Endothelial cell of umbilical vein (primary cell): ENCODE data around the gene RBP5. TPM values are rescaled to one million over a fixed set of nuclear protein-coding genes. Genes with fewer than 3 reads are reported as not detected.

Source experiments
- BruUV-seq: library from RNA; stranded (reverse); fragments of 400-500 nt; replicated peaks from 2 replicates; lab custom pipeline; 2021; lab: Mats Ljungman, UMichigan
- CTCF ChIA-PET: fragments of 300-600, 350-600 bp; sonication (Branson Sonifier 250); formaldehyde crosslinking; loops from one replicate; lab custom pipeline; 2021; ENCODE audit warnings: antibody characterized with exemption, inconsistent platforms; lab: Charles Lee
- POLR2A ChIA-PET: fragments of 300-600, 350-600 bp; sonication (Branson Sonifier 250); formaldehyde crosslinking; loops from one replicate; lab custom pipeline; 2021; ENCODE audit warnings: antibody characterized with exemption, inconsistent platforms; lab: Charles Lee
- DNase-seq: peaks from one replicate; pipeline ENCODE4 v3.0.0-alpha.2; 2011; ENCODE audit warnings: low read depth, low spot score
- FAIRE-seq: peaks from 2 replicates; lab custom pipeline; 2011; peaks lifted over from hg19 to GRCh38; lab: Jason Lieb, UNC
- H2AFZ ChIP-seq: 2 replicates; pipeline ENCODE4 v1.6.0; 2012; ENCODE audit warnings: low read depth, low read length, control low read depth, inconsistent platforms
- H3K27ac ChIP-seq: 2 replicates; pipeline ENCODE4 v1.5.1; 2011; ENCODE audit warnings: low read depth, mild to moderate bottlenecking, control low read depth, low read length, moderate library complexity; ENCODE audit not compliant: insufficient read depth
- H3K27me3 ChIP-seq, 2 experiments: 2 replicates each; pipeline versions ENCODE4 v1.6.0 to v1.6.1; 2011; ENCODE audit warnings: low read length in 2 of 2, mixed read lengths in 1 of 2; ENCODE audit not compliant: control insufficient read depth in 2 of 2, insufficient read depth in 2 of 2
- H3K36me3 ChIP-seq, 2 experiments: 2 replicates in 1 of 2; 3 replicates in 1 of 2; pipeline ENCODE4 v1.5.1; 2011; ENCODE audit warnings: low read length in 2 of 2, mild to moderate bottlenecking in 1 of 2, moderate library complexity in 1 of 2; ENCODE audit not compliant: control insufficient read depth in 2 of 2, insufficient read depth in 2 of 2; ENCODE audit errors: extremely low read depth in 1 of 2
- H3K4me1 ChIP-seq: 3 replicates; pipeline ENCODE4 v1.5.1; 2011; ENCODE audit warnings: mild to moderate bottlenecking, low read length; ENCODE audit not compliant: control insufficient read depth, insufficient read depth; ENCODE audit errors: extremely low read depth
- H3K4me2 ChIP-seq: 2 replicates; pipeline ENCODE4 v1.6.1; 2011; ENCODE audit warnings: low read length, control low read depth, mixed read lengths; ENCODE audit not compliant: insufficient read depth
- H3K4me3 ChIP-seq, 3 experiments: fragments of 200-600 bp in 1 of 3; sonication (generic), shearing (Covaris generic) in 1 of 3; replicated peaks in 1 of 3; 2 replicates each; pipeline ENCODE4 v1.5.1; 2011 to 2016; ENCODE audit warnings: control low read depth in 3 of 3, low read length in 3 of 3, mild to moderate bottlenecking in 2 of 3, inconsistent platforms in 1 of 3, low read depth in 1 of 3, moderate library complexity in 1 of 3; ENCODE audit not compliant: insufficient read depth in 1 of 3
- H3K79me2 ChIP-seq: 2 replicates; pipeline ENCODE4 v1.6.0; 2012; ENCODE audit warnings: low read length, inconsistent platforms; ENCODE audit not compliant: control insufficient read depth, insufficient read depth
- H3K9ac ChIP-seq: replicated peaks from 2 replicates; pipeline ENCODE3; 2011; ENCODE audit warnings: low read length, control low read depth; ENCODE audit not compliant: insufficient read depth; ENCODE audit errors: extremely low read depth
- H3K9me1 ChIP-seq: replicated peaks from 3 replicates; pipeline ENCODE4 v1.6.0; 2011; ENCODE audit warnings: mild to moderate bottlenecking, low read length; ENCODE audit not compliant: control insufficient read depth, insufficient read depth; ENCODE audit errors: extremely low read depth
- H3K9me3 ChIP-seq: replicated peaks from 2 replicates; pipeline ENCODE4 v1.5.1; 2012; ENCODE audit warnings: low read length, inconsistent platforms; ENCODE audit not compliant: control insufficient read depth, insufficient read depth
- H4K20me1 ChIP-seq: replicated peaks from 2 replicates; pipeline ENCODE3; 2011; ENCODE audit warnings: mild to moderate bottlenecking, low read length; ENCODE audit not compliant: control insufficient read depth, insufficient read depth; ENCODE audit errors: extremely low read depth
- CTCF ChIP-seq, 2 donors: IDR thresholded peaks; 1 replicate in 1 of 2; 2 replicates in 1 of 2; pipeline ENCODE4 v1.5.1; 2011; ENCODE audit warnings: low read length in 2 of 2, mild to moderate bottlenecking in 2 of 2, moderate library complexity in 2 of 2, control low read depth in 1 of 2, inconsistent platforms in 1 of 2, low read depth in 1 of 2; ENCODE audit not compliant: insufficient read depth in 1 of 2; ENCODE audit errors: extremely low read depth in 1 of 2
- EZH2 ChIP-seq: IDR thresholded peaks from 2 replicates; pipeline ENCODE4 v1.6.1; 2012; ENCODE audit warnings: borderline replicate concordance, low read depth, mild to moderate bottlenecking, moderate library complexity, low read length, inconsistent platforms; ENCODE audit not compliant: severe bottlenecking
- FOS ChIP-seq: IDR thresholded peaks from 2 replicates; pipeline ENCODE4 v1.6.1; 2011; ENCODE audit warnings: mild to moderate bottlenecking, low read length, moderate library complexity, borderline replicate concordance; ENCODE audit not compliant: insufficient read depth
- GATA2 ChIP-seq: IDR thresholded peaks from 2 replicates; pipeline ENCODE4 v1.7.0; 2011; ENCODE audit warnings: low read depth, mild to moderate bottlenecking, moderate library complexity, mixed read lengths, low read length; ENCODE audit not compliant: insufficient read length, insufficient read depth
- JUN ChIP-seq: IDR thresholded peaks from 2 replicates; pipeline ENCODE4 v1.6.1; 2011; ENCODE audit warnings: borderline replicate concordance, low read depth; ENCODE audit not compliant: insufficient read length, insufficient read depth
- MAX ChIP-seq: IDR thresholded peaks from 2 replicates; pipeline ENCODE4 v1.6.1; 2011; ENCODE audit not compliant: insufficient read depth, insufficient read length
- MYC ChIP-seq: IDR thresholded peaks from one replicate; pipeline ENCODE4 v1.6.1; 2011; ENCODE audit warnings: mild to moderate bottlenecking, low read depth, low read length
- POLR2A ChIP-seq: IDR thresholded peaks from 2 replicates; pipeline ENCODE4 v1.6.1; 2012; ENCODE audit warnings: low read depth, mild to moderate bottlenecking, control low read depth, low read length
- POLR2AphosphoS5 ChIP-seq: IDR thresholded peaks from 2 replicates; pipeline ENCODE4 v1.6.1; 2012; ENCODE audit warnings: low read depth, mild to moderate bottlenecking, control low read depth, low read length, moderate library complexity; ENCODE audit not compliant: insufficient read depth
- dilution Hi-C: fragments of 300-500 bp; cut with MboI; formaldehyde crosslinking; loops from one replicate; pipeline ENCODE4 v1.15.0; 2019; ENCODE audit warnings: low sequenced_read_pairs; ENCODE audit not compliant: extremely low pct_ligation_motif_present
- intact Hi-C: fragments of 100-400 bp; cut with micrococcal nuclease; formaldehyde crosslinking; loops from one replicate; pipeline ENCODE4 v1.10.0; 2022
- polyA plus RNA-seq, 4 experiments: library from polyadenylated mRNA; depleted of rRNA in 3 of 4; stranded (reverse) in 3 of 4; unstranded in 1 of 4; fragments of >200 nt; gene quantifications; 2 replicates each; pipeline versions ENCODE4 v1.2.1 to v1.2.3, GENCODE V29; 2011 to 2012; ENCODE audit warnings: missing spikeins in 1 of 4
- total RNA-seq: library from RNA; stranded (reverse); gene quantifications from 2 replicates; pipeline ENCODE4 v1.2.3, GENCODE V29; 2021

The RBP5 gene
- total and polyA plus RNA-seq, 2 donors (not counting 3 experiments of a cell fraction or from before 2014, with no cell fraction given) = 0.12 TPM; not detected in 1

- intact Hi-C loops = no loop called here
- H2AFZ ChIP-seq = no peak overlapping the region
- ChIA-PET CTCF (interaction anchor here (1.4 kb wide), 1 partner anchor 17 kb away, joined by 3 read pairs; no protein-coding TSS in a partner anchor), POLR2A (no interaction called here)
- TF ChIP-seq MYC = no peak
- no peak for TF ChIP-seq POLR2AphosphoS5
- no peak for TF ChIP-seq EZH2
- TF ChIP-seq FOS = no peak
- no peak for TF ChIP-seq GATA2
- TF ChIP-seq MAX = no peak
- no peak for TF ChIP-seq POLR2A
- no peak for TF ChIP-seq CTCF (IDR thresholded peaks at IDR 0.05; ENCODE audit: extremely low read depth in 1 of 2, insufficient read depth in 1 of 2, low read depth in 1 of 2, low read length in 2 of 2)
- TF ChIP-seq JUN = no peak
- no peaks in the 10 kb centered on the region for H3K9me3 ChIP-seq
- DNase-seq (no peak), FAIRE-seq (no peak)
- no peaks in the 10 kb centered on the region for H4K20me1 ChIP-seq
- no peaks in the 10 kb centered on the region for H3K79me2 ChIP-seq
- H3K9ac ChIP-seq = no peak overlapping the region
- H3K4me2 ChIP-seq = no peak overlapping the region
- H3K9me1 ChIP-seq = no peaks in the 10 kb centered on the region
- dilution Hi-C loops = no loop called here
- no peaks in the 10 kb centered on the region for H3K4me1 ChIP-seq
- no peaks in the 10 kb centered on the region for H3K36me3 ChIP-seq
- no peak overlapping the region for H3K27ac ChIP-seq
- BruUV-seq = no TSS peak
- H3K27me3 ChIP-seq = peaks cover 2 to 16% of the 10 kb centered on the region in 2 experiments
- H3K4me3 ChIP-seq = no peak overlapping the region
Observed at GRCh38 chr12:7169951-7170350, 41.3 kb upstream of the RBP5 start.
